Loucy (cell line): ENCODE data around the gene PRSS38.

Experiments
- CTCF ChIP-seq: fragments of 200-600 bp; sonication (generic); conservative IDR thresholded peaks from 2 replicates; pipeline ENCODE4 v1.5.1; 2014; ENCODE audit warnings: mild to moderate bottlenecking, antibody characterized with exemption, low read length
- EZH2phosphoT487 ChIP-seq: fragments of 200-600 bp; IDR thresholded peaks from 2 replicates; pipeline ENCODE4 v1.6.1; 2018; ENCODE audit warnings: antibody characterized with exemption, mild to moderate bottlenecking, moderate library complexity, borderline replicate concordance

GRCh38 chr1:227890451-227891222 lies 75.2 kb downstream of the PRSS38 start:
- no peak for TF ChIP-seq CTCF
- TF ChIP-seq EZH2phosphoT487 = no peak
